Right lobe of liver (tissue), 4 donors: Measurements from ENCODE around the gene PPID.

ENCODE experiments used
- POLR2A ChIP-seq: fragments of 450-650 bp; IDR thresholded peaks from one replicate; pipeline ENCODE4 v1.6.1; 2017; ENCODE audit warnings: antibody characterized with exemption, mild to moderate bottlenecking
- TF ChIP-seq, protein P1 (sequence below), 4 donors: fragments of 200-600 bp in 3 of 4; fragments of 450-650 bp in 1 of 4; IDR thresholded peaks; one replicate each; pipeline versions ENCODE4 v1.5.1 to v1.8.0; 2016 to 2022; ENCODE audit warnings: antibody characterized with exemption in 4 of 4, mild to moderate bottlenecking in 2 of 4
- donor health status: DM: no; HTN: no; CAD: no.
- donor health status: DM: no; HTN: no; CAD: no.
- donor health status: DM: no; HTN: yes; CAD: no.

- no peak for TF ChIP-seq POLR2A
- TF ChIP-seq, protein P1, sequence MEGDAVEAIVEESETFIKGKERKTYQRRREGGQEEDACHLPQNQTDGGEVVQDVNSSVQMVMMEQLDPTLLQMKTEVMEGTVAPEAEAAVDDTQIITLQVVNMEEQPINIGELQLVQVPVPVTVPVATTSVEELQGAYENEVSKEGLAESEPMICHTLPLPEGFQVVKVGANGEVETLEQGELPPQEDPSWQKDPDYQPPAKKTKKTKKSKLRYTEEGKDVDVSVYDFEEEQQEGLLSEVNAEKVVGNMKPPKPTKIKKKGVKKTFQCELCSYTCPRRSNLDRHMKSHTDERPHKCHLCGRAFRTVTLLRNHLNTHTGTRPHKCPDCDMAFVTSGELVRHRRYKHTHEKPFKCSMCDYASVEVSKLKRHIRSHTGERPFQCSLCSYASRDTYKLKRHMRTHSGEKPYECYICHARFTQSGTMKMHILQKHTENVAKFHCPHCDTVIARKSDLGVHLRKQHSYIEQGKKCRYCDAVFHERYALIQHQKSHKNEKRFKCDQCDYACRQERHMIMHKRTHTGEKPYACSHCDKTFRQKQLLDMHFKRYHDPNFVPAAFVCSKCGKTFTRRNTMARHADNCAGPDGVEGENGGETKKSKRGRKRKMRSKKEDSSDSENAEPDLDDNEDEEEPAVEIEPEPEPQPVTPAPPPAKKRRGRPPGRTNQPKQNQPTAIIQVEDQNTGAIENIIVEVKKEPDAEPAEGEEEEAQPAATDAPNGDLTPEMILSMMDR (IDR thresholded peaks at IDR 0.05) = no peak
Measured at GRCh38 chr4:158769175-158769921, 46.2 kb upstream of the PPID start.
